Activated CD4-positive, alpha-beta memory T cell treated with anti-CD3 and anti-CD28 coated beads, Interleukin-2, amount 10 ng/mL, durations not matched to agents 7 days and 5 days (primary cell): ENCODE measurements around the gene NDUFAF7. TPM values are rescaled to one million over a fixed set of nuclear protein-coding genes. Genes with fewer than 3 reads are reported as not detected.
"Not testable (repeated sequence)": the region's sequence is repeated elsewhere in the genome, so short reads cannot be mapped to it uniquely, and the experiment has no call there.

ENCODE experiments used
- CTCF ChIA-PET: fragments of 350-600 bp; sonication (Branson Sonifier 250); formaldehyde crosslinking; loops from one replicate; lab custom pipeline; 2021; ENCODE audit warnings: antibody characterized with exemption, inconsistent platforms; lab: Charles Lee
- POLR2A ChIA-PET: fragments of 350-600 bp; sonication (Branson Sonifier 250); formaldehyde crosslinking; loops from one replicate; lab custom pipeline; 2021; ENCODE audit warnings: antibody characterized with exemption; lab: Charles Lee
- DNase-seq: peaks from one replicate; pipeline ENCODE4 v3.0.0-alpha.2; 2020
- H3K27ac Mint-ChIP-seq: one replicate; pipeline ENCODE4 v1.8.0; 2021; ENCODE audit warnings: mild to moderate bottlenecking, mixed read lengths
- H3K27me3 Mint-ChIP-seq: one replicate; pipeline ENCODE4 v1.8.0; 2021; ENCODE audit warnings: mixed read lengths
- H3K36me3 Mint-ChIP-seq: one replicate; pipeline ENCODE4 v1.8.0; 2021; ENCODE audit warnings: low read depth, mixed read lengths
- H3K4me1 Mint-ChIP-seq: one replicate; pipeline ENCODE4 v1.8.0; 2021; ENCODE audit warnings: mixed read lengths
- H3K4me3 Mint-ChIP-seq: one replicate; pipeline ENCODE4 v1.8.0; 2021; ENCODE audit warnings: mild to moderate bottlenecking, mixed read lengths
- H3K9me3 Mint-ChIP-seq: one replicate; pipeline ENCODE4 v1.8.0; 2021; ENCODE audit warnings: mixed read lengths
- total RNA-seq, 2 experiments: library from RNA; stranded (reverse); gene quantifications; one replicate each; pipeline ENCODE4 v1.2.3, GENCODE V29; 2021

NDUFAF7 gene
- total RNA-seq, 2 experiments from 2014 or later, result 17.7 to 19.4 TPM

- POLR2A ChIA-PET, result interaction anchor here (1.3 to 1.5 kb wide), 2 partner anchors 34 to 191 kb away, joined by 4 read pairs; no protein-coding TSS in a partner anchor
- no peak overlapping the region for H3K4me3 Mint-ChIP-seq
- no peaks in the 10 kb centered on the region for H3K27me3 Mint-ChIP-seq
- H3K9me3 Mint-ChIP-seq, result peaks cover 1% of the 10 kb centered on the region
- no peak for DNase-seq
- H3K4me1 Mint-ChIP-seq, result peaks cover 29% of the 10 kb centered on the region
- H3K27ac Mint-ChIP-seq, result no peak overlapping the region
- CTCF ChIA-PET, result interaction anchor here (0.9 kb wide), 1 partner anchor 9 kb away, joined by 3 read pairs; no protein-coding TSS in a partner anchor
- H3K36me3 Mint-ChIP-seq, result peaks cover 29% of the 10 kb centered on the region
These were observed 32.8 kb upstream of the NDUFAF7 start for GRCh38 chr2:37198681-37199065.

DNA sequence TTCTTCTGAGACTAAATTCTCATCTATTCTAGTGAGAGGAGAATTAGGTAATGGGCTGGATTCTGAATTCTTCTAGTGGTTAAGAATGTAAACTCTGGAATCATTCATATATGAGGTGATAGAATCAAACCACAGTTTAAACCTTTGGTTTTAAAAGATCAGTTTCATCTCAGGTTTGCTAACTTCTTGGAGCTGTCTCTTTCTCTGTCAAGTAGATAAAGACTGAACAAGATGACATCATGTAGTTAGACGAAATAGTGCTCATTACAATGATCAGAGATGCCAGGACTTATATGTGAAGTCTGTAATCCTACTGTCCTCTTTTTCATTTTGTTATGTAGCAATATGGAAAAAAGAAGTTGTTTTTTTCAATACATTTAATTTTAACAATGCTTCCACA lies 30.2 kb upstream of the NDUFAF7 start:
- peaks cover 7% of the 10 kb centered on the region for H3K9me3 Mint-ChIP-seq
- ChIA-PET POLR2A (interaction anchor here (0.8 to 1.0 kb wide), 2 partner anchors 31 to 43 kb away, joined by 3 read pairs; partner anchors contain the start of genes CEBPZ and NDUFAF7), CTCF (interaction anchor here (0.9 kb wide), 1 partner anchor 176 kb away, joined by 3 read pairs; no protein-coding TSS in a partner anchor)
- H3K27me3 Mint-ChIP-seq, result no peaks in the 10 kb centered on the region
- no peak overlapping the region for H3K4me3 Mint-ChIP-seq
- peak overlapping the region; percentile 21 for H3K27ac Mint-ChIP-seq
- no peak for DNase-seq
- peaks cover 54% of the 10 kb centered on the region for H3K36me3 Mint-ChIP-seq
- peaks cover 28% of the 10 kb centered on the region for H3K4me1 Mint-ChIP-seq

DNA sequence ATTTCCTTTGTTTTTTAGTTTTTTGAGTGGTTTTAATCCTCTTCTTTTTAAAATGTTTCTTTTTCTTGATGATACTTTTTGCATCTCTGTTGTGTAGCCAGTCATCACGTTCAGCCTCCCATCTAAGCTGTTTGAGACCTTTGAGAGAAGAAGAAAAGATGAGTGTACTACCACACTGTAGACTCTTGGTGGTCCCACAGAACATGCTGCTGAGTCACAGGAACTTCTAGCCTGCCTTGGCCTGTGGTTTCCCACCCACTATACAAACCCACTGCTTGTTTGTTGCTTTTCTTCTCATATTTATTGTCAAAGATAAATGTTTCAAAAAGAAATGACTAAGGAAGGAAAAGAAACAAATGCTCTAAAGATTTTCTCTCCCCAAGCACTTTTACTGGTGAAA lies 29.7 kb upstream of the NDUFAF7 start:
- peak overlapping the region; percentile 47 for H3K27ac Mint-ChIP-seq
- ChIA-PET CTCF (interaction anchor here (0.9 kb wide), 1 partner anchor 175 kb away, joined by 3 read pairs; no protein-coding TSS in a partner anchor), POLR2A (interaction anchor here (0.8 to 1.0 kb wide), 2 partner anchors 30 to 44 kb away, joined by 3 read pairs; partner anchors contain the start of genes CEBPZ and NDUFAF7)
- peaks cover 57% of the 10 kb centered on the region for H3K36me3 Mint-ChIP-seq
- no peak overlapping the region for H3K4me3 Mint-ChIP-seq
- H3K4me1 Mint-ChIP-seq, result peaks cover 28% of the 10 kb centered on the region
- peak; percentile 24 for DNase-seq
- peaks cover 11% of the 10 kb centered on the region for H3K9me3 Mint-ChIP-seq
- H3K27me3 Mint-ChIP-seq, result no peaks in the 10 kb centered on the region

GRCh38 chr2:37203708-37204107 lies 27.8 kb upstream of the NDUFAF7 start:
- no peak for DNase-seq
- H3K27ac Mint-ChIP-seq, result no peak overlapping the region
- ChIA-PET POLR2A (no interaction called here), CTCF (no interaction called here)
- no peak overlapping the region for H3K4me3 Mint-ChIP-seq
- peaks cover 77% of the 10 kb centered on the region for H3K36me3 Mint-ChIP-seq
- H3K27me3 Mint-ChIP-seq, result no peaks in the 10 kb centered on the region
- H3K4me1 Mint-ChIP-seq, result peaks cover 28% of the 10 kb centered on the region
- H3K9me3 Mint-ChIP-seq, result peaks cover 26% of the 10 kb centered on the region

DNA sequence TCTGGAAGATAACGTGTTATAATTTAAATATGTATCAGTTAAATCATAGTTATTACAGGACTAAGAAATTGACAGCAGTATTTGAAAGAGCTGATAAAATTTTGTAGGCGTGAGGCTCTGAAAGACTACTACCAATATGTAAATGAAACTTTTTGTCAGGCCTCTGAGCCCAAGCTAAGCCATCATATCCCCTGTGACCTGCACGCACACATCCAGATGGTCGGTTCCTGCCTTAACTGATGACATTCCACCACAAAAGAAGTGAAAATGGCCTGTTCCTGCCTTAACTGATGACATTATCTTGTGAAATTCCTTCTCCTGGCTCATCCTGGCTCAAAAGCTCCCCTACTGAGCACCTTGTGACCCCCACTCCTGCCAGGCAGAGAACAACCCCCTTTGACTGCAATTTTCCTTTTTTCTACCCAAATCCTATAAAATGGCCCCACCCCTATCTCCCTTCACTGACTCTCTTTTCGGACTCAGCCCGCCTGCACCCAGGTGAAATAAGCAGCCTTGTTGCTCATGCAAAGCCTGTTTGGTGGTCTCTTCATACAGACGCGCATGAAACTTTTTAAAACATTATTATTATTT lies 26.3 kb upstream of the NDUFAF7 start:
- H3K4me3 Mint-ChIP-seq, DNase-seq, H3K27me3 Mint-ChIP-seq, POLR2A ChIA-PET, CTCF ChIA-PET, H3K27ac Mint-ChIP-seq: not testable (repeated sequence)
- Mint-ChIP-seq H3K4me1 (peaks cover 25% of the 10 kb centered on the region), H3K36me3 (peaks cover 88% of the 10 kb centered on the region), H3K9me3 (peaks cover 27% of the 10 kb centered on the region)

- no peak for DNase-seq
- ChIA-PET CTCF (no interaction called here), POLR2A (no interaction called here)
- no peaks in the 10 kb centered on the region for H3K27me3 Mint-ChIP-seq
- H3K4me1 Mint-ChIP-seq, result peaks cover 25% of the 10 kb centered on the region
- peaks cover 27% of the 10 kb centered on the region for H3K9me3 Mint-ChIP-seq
- peaks cover 89% of the 10 kb centered on the region for H3K36me3 Mint-ChIP-seq
- H3K4me3 Mint-ChIP-seq, result no peak overlapping the region
- no peak overlapping the region for H3K27ac Mint-ChIP-seq
These were observed 25.6 kb upstream of the NDUFAF7 start for GRCh38 chr2:37205689-37206341.

GRCh38 chr2:37206760-37207159 lies 24.7 kb upstream of the NDUFAF7 start:
- Mint-ChIP-seq H3K36me3 (peaks cover 90% of the 10 kb centered on the region), H3K9me3 (peaks cover 27% of the 10 kb centered on the region), H3K4me1 (peaks cover 19% of the 10 kb centered on the region)
- POLR2A ChIA-PET, H3K27ac Mint-ChIP-seq, CTCF ChIA-PET, H3K27me3 Mint-ChIP-seq, H3K4me3 Mint-ChIP-seq, DNase-seq: not testable (repeated sequence)

- no peak for DNase-seq
- POLR2A ChIA-PET, result interaction anchor here (0.6 kb wide), 1 partner anchor 53 kb away, joined by 3 read pairs; no protein-coding TSS in a partner anchor
- peaks cover 75% of the 10 kb centered on the region for H3K36me3 Mint-ChIP-seq
- H3K27me3 Mint-ChIP-seq, result no peaks in the 10 kb centered on the region
- peaks cover 11% of the 10 kb centered on the region for H3K4me1 Mint-ChIP-seq
- peaks cover 20% of the 10 kb centered on the region for H3K9me3 Mint-ChIP-seq
- CTCF ChIA-PET, result interaction anchor here (1.0 kb wide), 1 partner anchor 42 kb away, joined by 4 read pairs; no protein-coding TSS in a partner anchor
- no peak overlapping the region for H3K4me3 Mint-ChIP-seq
- H3K27ac Mint-ChIP-seq, result no peak overlapping the region
These were observed 20.2 kb upstream of the NDUFAF7 start for GRCh38 chr2:37211212-37211611.

DNA sequence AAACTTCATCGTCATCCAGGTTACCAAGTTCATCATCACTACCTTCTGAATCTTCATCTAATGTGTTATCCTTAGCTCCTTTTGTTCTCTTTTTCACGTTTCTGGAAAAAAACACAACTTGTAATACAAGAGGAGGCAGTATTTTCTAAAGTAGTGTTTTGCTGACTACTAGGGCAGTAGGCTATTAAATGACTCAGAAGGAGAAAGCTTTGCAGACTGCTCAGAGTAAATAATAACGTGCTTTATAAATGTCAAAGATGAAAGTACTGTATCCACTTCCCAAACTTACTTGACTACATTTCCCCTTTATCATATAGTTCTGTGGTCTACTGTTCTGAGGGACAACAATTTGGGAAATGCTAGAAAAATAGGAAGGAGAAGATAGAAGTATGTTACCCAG lies 19.5 kb upstream of the NDUFAF7 start:
- CTCF ChIA-PET, result interaction anchor here (1.0 kb wide), 1 partner anchor 43 kb away, joined by 4 read pairs; no protein-coding TSS in a partner anchor
- peaks cover 7% of the 10 kb centered on the region for H3K4me1 Mint-ChIP-seq

DNA sequence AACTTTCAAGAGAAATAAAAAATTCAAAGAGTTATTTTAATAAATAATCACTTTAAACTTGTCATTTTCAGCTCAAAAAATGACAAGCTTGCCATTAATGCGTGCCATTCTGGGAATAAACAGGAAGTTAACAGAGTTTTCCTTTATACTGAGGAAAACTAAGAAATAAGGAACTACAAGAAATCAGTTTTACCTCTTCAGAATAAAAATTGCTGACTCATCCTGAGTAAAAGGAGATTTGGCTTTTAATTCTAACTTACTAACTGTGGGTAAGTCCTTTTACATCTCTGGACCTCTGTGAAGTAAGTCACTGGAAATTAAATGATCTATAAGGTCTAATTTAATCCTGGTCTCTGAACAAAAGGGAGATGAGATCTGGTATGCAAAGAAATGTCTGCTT lies 16.2 kb upstream of the NDUFAF7 start:
- ChIA-PET CTCF (interaction anchor here (0.7 kb wide), 1 partner anchor 295 kb away, joined by 5 read pairs; no protein-coding TSS in a partner anchor), POLR2A (interaction anchor here (1.4 kb wide), 1 partner anchor 18 kb away, joined by 4 read pairs; no protein-coding TSS in a partner anchor)
- H3K36me3 Mint-ChIP-seq, result peaks cover 52% of the 10 kb centered on the region
- H3K27ac Mint-ChIP-seq, result no peak overlapping the region
- H3K27me3 Mint-ChIP-seq, result no peaks in the 10 kb centered on the region
- H3K9me3 Mint-ChIP-seq, result no peaks in the 10 kb centered on the region
- H3K4me1 Mint-ChIP-seq, result no peaks in the 10 kb centered on the region
- H3K4me3 Mint-ChIP-seq, result no peak overlapping the region
- no peak for DNase-seq

More for the DNA sequence above, 19.5 kb upstream of the NDUFAF7 start:
- no peak for DNase-seq
- Mint-ChIP-seq H3K36me3 (peaks cover 75% of the 10 kb centered on the region), H3K9me3 (peaks cover 15% of the 10 kb centered on the region), H3K27ac (no peak overlapping the region), H3K27me3 (no peaks in the 10 kb centered on the region), H3K4me3 (no peak overlapping the region)
- POLR2A ChIA-PET, result interaction anchor here (0.6 kb wide), 2 partner anchors 54 to 659 kb away, joined by 3 to 4 read pairs; no protein-coding TSS in a partner anchor

- Mint-ChIP-seq H3K27me3 (no peaks in the 10 kb centered on the region), H3K4me1 (peaks cover 23% of the 10 kb centered on the region), H3K9me3 (no peaks in the 10 kb centered on the region), H3K4me3 (no peak overlapping the region), H3K27ac (no peak overlapping the region), H3K36me3 (peaks cover 60% of the 10 kb centered on the region)
- no peak for DNase-seq
- CTCF ChIA-PET, result interaction anchor here (0.7 to 0.9 kb wide), 2 partner anchors 19 to 43 kb away, joined by 3 to 4 read pairs; no protein-coding TSS in a partner anchor
- POLR2A ChIA-PET, result no interaction called here
These were observed 12.4 kb upstream of the NDUFAF7 start for GRCh38 chr2:37219046-37219445.

GRCh38 chr2:37223131-37223530 lies 8.3 kb upstream of the NDUFAF7 start:
- Mint-ChIP-seq H3K9me3 (no peaks in the 10 kb centered on the region), H3K4me1 (peaks cover 44% of the 10 kb centered on the region), H3K4me3 (no peak overlapping the region), H3K36me3 (peaks cover 62% of the 10 kb centered on the region), H3K27me3 (no peaks in the 10 kb centered on the region), H3K27ac (no peak overlapping the region)
- ChIA-PET POLR2A (interaction anchor here (1.2 kb wide), 1 partner anchor 10 kb away, joined by 3 read pairs; no protein-coding TSS in a partner anchor), CTCF (no interaction called here)
- DNase-seq, result no peak

DNA sequence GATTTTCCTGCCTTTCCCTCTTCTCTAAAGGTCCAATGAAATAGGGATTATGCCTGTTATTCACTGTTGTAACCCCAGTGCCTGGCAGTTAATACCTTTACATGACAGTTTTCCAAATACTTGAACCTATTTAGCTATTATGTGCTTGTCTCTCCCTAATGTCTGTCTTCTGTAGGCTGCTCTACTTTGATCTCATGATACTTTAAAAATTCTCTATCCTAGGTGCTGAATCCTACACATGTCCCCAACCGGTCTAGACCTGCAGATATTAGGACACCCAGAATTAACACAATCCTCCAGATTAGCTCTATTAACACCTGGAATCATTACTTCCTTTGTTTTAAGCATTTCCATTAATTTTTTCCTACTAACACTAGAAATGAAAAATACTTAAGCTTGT lies 7.4 kb upstream of the NDUFAF7 start:
- Mint-ChIP-seq H3K9me3 (no peaks in the 10 kb centered on the region), H3K4me3 (no peak overlapping the region), H3K36me3 (peaks cover 58% of the 10 kb centered on the region), H3K27ac (no peak overlapping the region), H3K4me1 (peaks cover 44% of the 10 kb centered on the region), H3K27me3 (no peaks in the 10 kb centered on the region)
- CTCF ChIA-PET, result interaction anchor here (1.0 kb wide), 1 partner anchor 653 kb away, joined by 3 read pairs; no protein-coding TSS in a partner anchor
- DNase-seq, result no peak
- POLR2A ChIA-PET, result interaction anchor here (1.2 kb wide), 1 partner anchor 11 kb away, joined by 3 read pairs; no protein-coding TSS in a partner anchor
